Tibial nerve (tissue), 4 donors: Measurements from ENCODE around the gene TMEM120B. TPM values are rescaled to one million over a fixed set of nuclear protein-coding genes. Genes with fewer than 3 reads are reported as not detected.
A peak's percentile ranks its signal among the peaks of the same experiment; 100 is the strongest.

ENCODE experiments used
- DNase-seq, 2 donors: peaks; one replicate each; pipeline ENCODE4 v3.0.0-alpha.2; 2019; ENCODE audit warnings: low spot score in 2 of 2
- H3K27ac ChIP-seq, 4 donors: fragments of 200-600 bp; sonication (generic) in 3 of 4; one replicate each; pipeline ENCODE4 v1.5.1; 2017 to 2019; ENCODE audit warnings: mild to moderate bottlenecking in 1 of 4
- H3K27me3 ChIP-seq, 2 donors: fragments of 200-600 bp; sonication (generic) in 1 of 2; one replicate each; pipeline versions ENCODE4 v1.5.1 to v1.6.0; 2017 to 2019
- H3K36me3 ChIP-seq, 3 donors: fragments of 200-600 bp; sonication (generic); one replicate each; pipeline ENCODE4 v1.5.1; 2018 to 2019
- H3K4me1 ChIP-seq, 4 donors: fragments of 200-600 bp; sonication (generic) in 3 of 4; one replicate each; pipeline ENCODE4 v1.5.1; 2017 to 2019
- H3K4me3 ChIP-seq, 4 donors: fragments of 200-600 bp; sonication (generic) in 3 of 4; one replicate each; pipeline ENCODE4 v1.5.1; 2017 to 2019; ENCODE audit warnings: mild to moderate bottlenecking in 1 of 4, moderate library complexity in 1 of 4
- H3K9me3 ChIP-seq, 4 donors: fragments of 200-600 bp; sonication (generic) in 3 of 4; one replicate each; pipeline ENCODE4 v1.5.1; 2017 to 2019
- EP300 ChIP-seq, 2 donors: sonication (generic); formaldehyde crosslinking; IDR thresholded peaks; one replicate each; pipeline ENCODE4 v1.6.1; 2017; ENCODE audit warnings: antibody characterized with exemption in 2 of 2, mild to moderate bottlenecking in 1 of 2
- POLR2A ChIP-seq, 2 donors: fragments of 450-650 bp; IDR thresholded peaks; one replicate each; pipeline ENCODE4 v1.6.1; 2017; ENCODE audit warnings: antibody characterized with exemption in 2 of 2, mild to moderate bottlenecking in 2 of 2, moderate library complexity in 2 of 2
- WGBS, 2 donors: methylation state at CpG; one replicate each; pipeline ENCODE4 v1.1.5; 2018; 5-methylcytosine and 5-hydroxymethylcytosine counted together
- total RNA-seq, 4 donors: library from RNA; depleted of rRNA; stranded (reverse); fragments of >200 nt; gene quantifications; one replicate each; pipeline ENCODE4 v1.1.0, GENCODE V29; 2016
- TF ChIP-seq, protein P1 (sequence below), 5 experiments: fragments of 200-600 bp in 3 of 5; fragments of 450-650 bp in 2 of 5; sonication (generic) in 3 of 5; IDR thresholded peaks; one replicate each; pipeline ENCODE4 v1.5.1; 2016 to 2019; ENCODE audit warnings: antibody characterized with exemption in 5 of 5, mild to moderate bottlenecking in 3 of 5, moderate library complexity in 2 of 5

TMEM120B gene
- total RNA-seq, 4 donors from 2014 or later = 10.1 to 13.9 (median 11.5) TPM

DNA sequence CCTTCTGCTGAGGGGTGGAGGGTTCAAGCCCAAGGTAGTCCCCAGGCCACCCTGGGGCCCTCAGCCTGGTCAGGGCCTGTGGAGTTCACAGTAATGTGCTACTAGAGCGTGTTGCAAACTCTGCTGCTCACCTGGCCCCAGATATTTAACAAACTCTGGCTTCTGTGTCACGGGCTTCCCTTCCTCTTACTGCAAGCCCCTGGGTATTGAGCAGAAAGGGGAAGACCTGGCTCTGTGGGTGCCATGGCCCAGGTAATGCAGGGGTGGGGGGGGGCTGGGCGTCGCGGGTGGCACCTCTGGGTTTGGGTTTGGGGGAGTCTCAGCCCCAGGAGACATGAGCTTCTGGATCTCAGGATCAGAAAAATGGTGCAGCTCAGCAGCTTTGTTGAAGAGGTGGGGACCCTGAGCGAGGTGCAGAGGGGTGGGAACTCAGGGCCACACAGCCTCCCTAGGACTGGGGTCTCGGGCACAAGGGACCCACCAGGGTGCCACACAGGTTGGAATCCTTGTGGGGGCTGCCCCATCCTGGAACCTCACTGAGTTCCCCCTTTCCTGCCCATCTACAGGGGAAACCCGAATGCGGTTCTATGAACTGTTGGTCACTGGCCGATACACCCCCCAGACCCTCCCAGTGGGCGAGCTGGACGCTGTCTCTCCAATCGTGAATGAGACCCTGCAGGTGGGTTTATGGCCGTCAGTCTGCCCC, 95.2 kb downstream of the TMEM120B start:
- Histone ChIP-seq H3K27me3 (no peaks in the 10 kb centered on the region), H3K9me3 (no peaks in the 10 kb centered on the region), H3K36me3 (peaks cover 0 to 38% (median 21%) of the 10 kb centered on the region in 3 donors), H3K4me1 (peaks cover 0 to 62% (median 44%) of the 10 kb centered on the region in 4 donors), H3K4me3 (no peak overlapping the region), H3K27ac (peak overlapping the region in 1 of 4 donors; percentile 8)
- DNase-seq = no peak
- TF ChIP-seq, protein P1, sequence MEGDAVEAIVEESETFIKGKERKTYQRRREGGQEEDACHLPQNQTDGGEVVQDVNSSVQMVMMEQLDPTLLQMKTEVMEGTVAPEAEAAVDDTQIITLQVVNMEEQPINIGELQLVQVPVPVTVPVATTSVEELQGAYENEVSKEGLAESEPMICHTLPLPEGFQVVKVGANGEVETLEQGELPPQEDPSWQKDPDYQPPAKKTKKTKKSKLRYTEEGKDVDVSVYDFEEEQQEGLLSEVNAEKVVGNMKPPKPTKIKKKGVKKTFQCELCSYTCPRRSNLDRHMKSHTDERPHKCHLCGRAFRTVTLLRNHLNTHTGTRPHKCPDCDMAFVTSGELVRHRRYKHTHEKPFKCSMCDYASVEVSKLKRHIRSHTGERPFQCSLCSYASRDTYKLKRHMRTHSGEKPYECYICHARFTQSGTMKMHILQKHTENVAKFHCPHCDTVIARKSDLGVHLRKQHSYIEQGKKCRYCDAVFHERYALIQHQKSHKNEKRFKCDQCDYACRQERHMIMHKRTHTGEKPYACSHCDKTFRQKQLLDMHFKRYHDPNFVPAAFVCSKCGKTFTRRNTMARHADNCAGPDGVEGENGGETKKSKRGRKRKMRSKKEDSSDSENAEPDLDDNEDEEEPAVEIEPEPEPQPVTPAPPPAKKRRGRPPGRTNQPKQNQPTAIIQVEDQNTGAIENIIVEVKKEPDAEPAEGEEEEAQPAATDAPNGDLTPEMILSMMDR (IDR thresholded peaks at IDR 0.05) = no peak
- no peak for TF ChIP-seq POLR2A (IDR thresholded peaks at IDR 0.05)
- no peak for TF ChIP-seq EP300 (IDR thresholded peaks at IDR 0.05)
- 75 to 82% methylated on average over 13 to 14 of the region's 14 CpGs for WGBS, 2 donors

DNA sequence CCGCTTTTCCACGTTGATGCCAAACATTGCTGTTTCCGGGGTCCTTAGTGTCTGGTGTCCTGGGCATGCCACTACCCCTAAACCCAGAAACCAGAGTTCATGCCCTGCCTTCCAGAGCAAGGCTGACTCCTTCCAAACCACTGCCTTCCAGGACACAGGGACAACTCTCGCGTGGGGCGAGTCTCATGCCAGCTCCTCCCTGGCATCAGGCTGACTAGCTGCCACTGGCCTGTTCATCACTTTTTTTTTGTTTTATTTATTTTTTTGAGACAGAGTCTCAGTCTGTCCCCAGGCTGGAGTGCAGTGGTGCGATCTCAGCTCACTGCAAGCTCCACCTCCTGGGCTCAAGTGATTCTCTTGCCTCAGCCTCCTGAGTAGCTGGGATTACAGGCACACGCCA, 96.1 kb downstream of the TMEM120B start:
- Histone ChIP-seq H3K36me3 (peaks cover 0 to 45% (median 21%) of the 10 kb centered on the region in 3 donors), H3K4me1 (peaks cover 0 to 70% (median 51%) of the 10 kb centered on the region in 4 donors), H3K27ac (no peak overlapping the region), H3K9me3 (no peaks in the 10 kb centered on the region), H3K4me3 (no peak overlapping the region), H3K27me3 (no peaks in the 10 kb centered on the region)
- TF ChIP-seq, protein P1 (IDR thresholded peaks at IDR 0.05) = no peak
- TF ChIP-seq EP300 (IDR thresholded peaks at IDR 0.05) (no peak), POLR2A (IDR thresholded peaks at IDR 0.05) (no peak)
- 87 to 92% methylated on average over 8 of the region's 8 CpGs for WGBS, 2 donors
- DNase-seq = no peak

DNA sequence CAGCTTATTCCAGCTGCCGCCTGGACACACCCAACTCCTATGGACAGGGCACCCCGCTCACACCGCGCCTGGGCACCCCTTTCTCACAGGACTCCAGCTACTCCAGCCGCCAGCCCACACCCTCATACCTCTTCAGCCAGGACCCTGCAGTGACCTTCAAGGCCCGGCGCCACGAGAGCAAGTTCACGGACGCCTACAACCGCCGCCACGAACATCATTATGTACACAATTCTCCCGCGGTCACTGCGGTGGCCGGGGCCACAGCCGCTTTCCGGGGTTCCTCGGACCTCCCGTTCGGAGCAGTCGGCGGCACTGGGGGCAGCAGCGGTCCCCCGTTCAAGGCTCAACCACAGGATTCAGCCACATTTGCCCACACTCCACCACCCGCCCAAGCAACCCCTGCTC, 97.2 kb downstream of the TMEM120B start:
- no peak overlapping the region for H3K27ac ChIP-seq
- no peaks in the 10 kb centered on the region for H3K27me3 ChIP-seq
- H3K4me1 ChIP-seq = peaks cover 0 to 75% (median 52%) of the 10 kb centered on the region in 4 donors
- peaks cover 0 to 56% (median 25%) of the 10 kb centered on the region in 3 donors for H3K36me3 ChIP-seq
- 88 to 89% methylated on average over 27 of the region's 27 CpGs for WGBS, 2 donors
- no peaks in the 10 kb centered on the region for H3K9me3 ChIP-seq
- H3K4me3 ChIP-seq = no peak overlapping the region
- TF ChIP-seq, protein P1 (IDR thresholded peaks at IDR 0.05) = no peak
- TF ChIP-seq EP300 (IDR thresholded peaks at IDR 0.05) (no peak), POLR2A (IDR thresholded peaks at IDR 0.05) (no peak)
- no peak for DNase-seq

DNA sequence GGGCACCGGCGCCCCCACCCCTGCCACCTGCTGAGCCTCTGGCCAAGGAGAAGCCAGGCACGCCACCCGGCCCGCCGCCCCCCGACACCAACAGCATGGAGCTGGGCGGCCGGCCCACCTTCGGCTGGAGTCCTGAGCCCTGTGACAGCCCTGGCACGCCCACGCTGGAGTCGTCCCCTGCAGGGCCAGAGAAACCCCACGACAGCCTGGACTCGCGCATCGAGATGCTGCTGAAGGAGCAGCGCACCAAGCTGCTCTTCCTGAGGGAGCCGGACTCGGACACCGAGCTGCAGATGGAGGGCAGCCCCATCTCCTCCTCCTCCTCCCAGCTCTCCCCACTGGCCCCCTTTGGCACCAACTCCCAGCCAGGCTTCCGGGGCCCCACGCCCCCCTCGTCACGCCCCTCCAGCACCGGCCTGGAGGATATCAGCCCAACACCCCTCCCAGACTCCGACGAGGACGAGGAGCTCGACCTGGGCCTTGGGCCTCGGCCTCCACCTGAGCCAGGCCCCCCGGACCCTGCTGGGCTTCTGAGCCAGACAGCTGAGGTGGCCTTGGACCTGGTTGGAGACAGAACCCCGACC, 97.8 kb downstream of the TMEM120B start:
- H3K4me3 ChIP-seq = no peak overlapping the region
- peaks cover 0 to 75% (median 52%) of the 10 kb centered on the region in 4 donors for H3K4me1 ChIP-seq
- H3K27ac ChIP-seq = peak overlapping the region in 1 of 4 donors; percentile 87
- 64 to 86% methylated on average over 5 to 22 of the region's 33 CpGs for WGBS, 2 donors
- peaks cover 2 to 62% (median 31%) of the 10 kb centered on the region in 3 donors for H3K36me3 ChIP-seq
- no peaks in the 10 kb centered on the region for H3K27me3 ChIP-seq
- no peak for TF ChIP-seq POLR2A (IDR thresholded peaks at IDR 0.05)
- TF ChIP-seq, protein P1 (IDR thresholded peaks at IDR 0.05) = no peak
- no peak for TF ChIP-seq EP300 (IDR thresholded peaks at IDR 0.05)
- DNase-seq = no peak
- H3K9me3 ChIP-seq = no peaks in the 10 kb centered on the region

DNA sequence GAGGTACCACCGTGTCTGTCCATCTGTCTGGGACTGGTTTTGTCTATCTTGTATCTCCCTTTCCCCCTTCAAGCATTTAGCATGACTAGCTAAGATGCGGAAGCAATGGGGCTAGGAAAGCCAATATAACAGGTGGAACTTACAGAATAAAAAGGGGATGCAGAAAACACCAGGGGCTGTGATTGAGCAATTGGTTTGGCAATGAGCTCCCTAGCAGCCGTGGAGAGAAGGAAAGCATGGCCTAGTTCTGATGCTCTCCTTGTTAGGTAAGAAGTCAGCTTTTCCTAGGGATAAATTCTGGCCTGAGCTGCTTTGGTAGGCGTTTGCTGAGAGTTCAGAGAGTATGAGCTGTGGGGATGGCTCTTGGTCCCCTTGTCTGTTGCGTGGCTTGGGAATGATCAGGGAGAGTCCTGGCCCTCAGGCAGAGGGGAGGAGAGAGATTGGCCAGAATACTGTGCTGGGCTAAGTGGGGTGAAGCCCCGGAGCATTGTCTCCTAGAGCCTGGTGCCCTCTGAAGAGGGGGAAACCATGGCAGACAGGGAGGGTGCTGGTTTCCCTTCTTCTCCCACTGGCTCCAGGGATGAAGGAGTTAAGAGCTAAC, 98.4 kb downstream of the TMEM120B start:
- 52 to 61% methylated on average over 6 of the region's 6 CpGs for WGBS, 2 donors
- TF ChIP-seq, protein P1 (IDR thresholded peaks at IDR 0.05) = no peak
- Histone ChIP-seq H3K36me3 (peaks cover 2 to 68% (median 35%) of the 10 kb centered on the region in 3 donors), H3K9me3 (no peaks in the 10 kb centered on the region), H3K27ac (peak overlapping the region; percentile 0 to 87 (median 80)), H3K4me3 (peak overlapping the region in 3 of 4 donors; percentile 49 to 61 (median 55)), H3K27me3 (no peaks in the 10 kb centered on the region), H3K4me1 (peaks cover 0 to 70% (median 49%) of the 10 kb centered on the region in 4 donors)
- no peak for DNase-seq
